Liver (tissue), 9 donors: ENCODE results near the gene LDAH. TPM values are rescaled to one million over a fixed set of nuclear protein-coding genes. Genes with fewer than 3 reads are reported as not detected.
A peak's percentile ranks its signal among the peaks of the same experiment; 100 is the strongest.

Experiments
- DNase-seq: peaks from one replicate; pipeline ENCODE4 v3.0.0-alpha.2; 2017; ENCODE audit warnings: low spot score
- H3K27ac ChIP-seq, 2 donors: one replicate each; pipeline ENCODE4 v1.7.0; 2013; ENCODE audit warnings: inconsistent platforms in 2 of 2, low read length in 2 of 2, control low read depth in 1 of 2, low read depth in 1 of 2, mild to moderate bottlenecking in 1 of 2
- H3K27me3 ChIP-seq, 4 donors: one replicate each; pipeline versions ENCODE4 v1.6.1 to v1.7.0; 2013; ENCODE audit warnings: low read length in 3 of 4, inconsistent platforms in 1 of 4, mild to moderate bottlenecking in 1 of 4, moderate library complexity in 1 of 4; ENCODE audit not compliant: control insufficient read depth in 4 of 4, insufficient read depth in 4 of 4
- H3K36me3 ChIP-seq, 4 donors: one replicate each; pipeline versions ENCODE4 v1.6.1 to v1.7.0; 2013; ENCODE audit warnings: low read length in 3 of 4, mild to moderate bottlenecking in 3 of 4, low read depth in 1 of 4, moderate library complexity in 1 of 4; ENCODE audit not compliant: control insufficient read depth in 4 of 4, insufficient read depth in 3 of 4
- H3K4me1 ChIP-seq, 4 donors: one replicate each; pipeline versions ENCODE4 v1.6.1 to v1.7.0; 2013; ENCODE audit warnings: low read length in 3 of 4, mild to moderate bottlenecking in 3 of 4, moderate library complexity in 1 of 4; ENCODE audit not compliant: control insufficient read depth in 4 of 4, insufficient read depth in 4 of 4
- H3K4me3 ChIP-seq, 3 donors: one replicate each; pipeline versions ENCODE4 v1.6.1 to v1.7.0; 2013; ENCODE audit warnings: low read length in 3 of 3, control low read depth in 1 of 3, low read depth in 1 of 3, mild to moderate bottlenecking in 1 of 3
- H3K9ac ChIP-seq, 2 donors: one replicate each; pipeline ENCODE4 v1.7.0; 2013; ENCODE audit warnings: low read length in 2 of 2, mild to moderate bottlenecking in 2 of 2, moderate library complexity in 2 of 2, control low read depth in 1 of 2, low read depth in 1 of 2
- H3K9me3 ChIP-seq, 4 donors: one replicate each; pipeline versions ENCODE4 v1.6.1 to v1.7.0; 2013; ENCODE audit warnings: low read length in 3 of 4; ENCODE audit not compliant: control insufficient read depth in 4 of 4
- EGR1 ChIP-seq, 2 donors: IDR thresholded peaks; 2 replicates each; pipeline ENCODE4 v1.6.1; 2016 to 2018; ENCODE audit warnings: antibody characterized with exemption in 2 of 2, low read depth in 2 of 2
- FOXA1 ChIP-seq: IDR thresholded peaks from 2 replicates; pipeline ENCODE4 v1.6.1; 2016; ENCODE audit warnings: antibody characterized with exemption
- FOXA2 ChIP-seq: IDR thresholded peaks from 2 replicates; pipeline ENCODE4 v1.6.1; 2016; ENCODE audit warnings: antibody characterized with exemption
- GABPA ChIP-seq, 2 donors: IDR thresholded peaks in 1 of 2; conservative IDR thresholded peaks in 1 of 2; 2 replicates each; pipeline ENCODE4 v1.6.1; 2016; ENCODE audit warnings: antibody characterized with exemption in 2 of 2, mild to moderate bottlenecking in 1 of 2, moderate library complexity in 1 of 2
- HNF4A ChIP-seq, 2 donors: conservative IDR thresholded peaks; 2 replicates each; pipeline ENCODE4 v1.6.1; 2016; ENCODE audit warnings: antibody characterized with exemption in 2 of 2, mild to moderate bottlenecking in 2 of 2
- HNF4G ChIP-seq: IDR thresholded peaks from 2 replicates; pipeline ENCODE4 v1.6.1; 2016; ENCODE audit warnings: antibody characterized with exemption
- JUND ChIP-seq, 2 donors: IDR thresholded peaks; 2 replicates each; pipeline ENCODE4 v1.6.1; 2016; ENCODE audit warnings: antibody characterized with exemption in 2 of 2
- NR2F2 ChIP-seq: IDR thresholded peaks from 2 replicates; pipeline ENCODE4 v1.6.1; 2016; ENCODE audit warnings: antibody characterized with exemption
- RAD21 ChIP-seq, 2 donors: IDR thresholded peaks; 2 replicates each; pipeline ENCODE4 v1.6.1; 2016; ENCODE audit warnings: antibody characterized with exemption in 2 of 2, mild to moderate bottlenecking in 2 of 2
- RXRA ChIP-seq, 2 donors: IDR thresholded peaks; 2 replicates each; pipeline ENCODE4 v1.6.1; 2017 to 2018; ENCODE audit warnings: antibody characterized with exemption in 2 of 2, mild to moderate bottlenecking in 1 of 2
- SP1 ChIP-seq: IDR thresholded peaks from 2 replicates; pipeline ENCODE4 v1.6.1; 2018; ENCODE audit warnings: antibody characterized with exemption, mild to moderate bottlenecking
- TAF1 ChIP-seq: conservative IDR thresholded peaks from 2 replicates; pipeline ENCODE4 v1.6.1; 2016; ENCODE audit warnings: antibody characterized with exemption, mild to moderate bottlenecking
- YY1 ChIP-seq: IDR thresholded peaks from 2 replicates; pipeline ENCODE4 v1.6.1; 2016; ENCODE audit warnings: antibody characterized with exemption, mild to moderate bottlenecking
- WGBS: extraction: QIAGEN DNeasy Blood & Tissue Kit; methylation state at CpG from one replicate; pipeline ENCODE4 v1.1.7; 2013; 5-methylcytosine and 5-hydroxymethylcytosine counted together
- polyA plus RNA-seq, 2 donors: library from polyadenylated mRNA; stranded (reverse) in 1 of 2; unstranded in 1 of 2; fragments of 200-250 nt in 1 of 2; fragments of >200 nt in 1 of 2; fragmentation: Nextera tagmentation in 1 of 2; extraction: Ambion mirVana in 1 of 2; gene quantifications; one replicate each; pipeline versions ENCODE4 v1.2.1 to v1.2.3, GENCODE V29; 2013 to 2015
- total RNA-seq, 2 donors: library from RNA; depleted of rRNA; stranded (reverse); fragments of >200 nt; gene quantifications; one replicate each; pipeline ENCODE4 v1.2.3, GENCODE V29; 2014
- TF ChIP-seq, protein P1 (sequence below): IDR thresholded peaks from 2 replicates; pipeline ENCODE4 v1.6.1; 2016; ENCODE audit warnings: antibody characterized with exemption
- TF ChIP-seq, protein P2 (sequence below): IDR thresholded peaks from 2 replicates; pipeline ENCODE4 v1.6.1; 2016; ENCODE audit warnings: antibody characterized with exemption, mild to moderate bottlenecking
- TF ChIP-seq, protein P3 (sequence below): fragments of 150-350 bp; IDR thresholded peaks from 2 replicates; pipeline ENCODE4 v1.5.1; 2017; ENCODE audit warnings: improper control_type of control experiment, low read depth, low read length; ENCODE audit not compliant: missing input control
- TF ChIP-seq, protein P4 (sequence below): IDR thresholded peaks from 2 replicates; pipeline ENCODE4 v1.6.1; 2016; ENCODE audit warnings: antibody characterized with exemption
- TF ChIP-seq, protein P5 (sequence below): IDR thresholded peaks from 2 replicates; pipeline ENCODE4 v1.6.1; 2016; ENCODE audit warnings: antibody characterized with exemption
- donor health status: healthy.
- donor health status: healthy.
- donor health status: healthy.
- donor health status: healthy.
- donor health status: healthy.

LDAH gene
- total and polyA plus RNA-seq, 4 donors: 5.8 to 17.7 (median 9.7) TPM

DNA sequence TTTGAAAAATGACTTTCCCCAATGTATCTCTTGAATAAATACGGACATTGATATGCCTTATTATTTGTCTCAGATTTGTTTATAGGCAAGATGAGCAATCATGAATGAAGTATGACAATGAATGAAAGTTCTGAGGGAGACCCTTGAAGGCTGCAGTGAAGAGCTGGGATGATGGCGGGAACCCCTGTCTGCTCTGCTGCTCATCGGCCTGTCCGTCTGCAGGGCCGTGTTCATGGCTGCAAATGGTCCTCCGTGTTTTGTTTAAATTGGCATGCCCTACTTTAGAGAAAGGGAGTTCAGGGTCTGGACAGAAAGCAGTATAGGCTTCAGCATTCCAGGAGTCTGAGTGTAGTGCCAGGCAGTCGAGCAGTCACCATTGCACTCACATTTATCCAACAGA lies 170.8 kb downstream of the LDAH start:
- no peak for DNase-seq
- H3K27me3 ChIP-seq: no peaks in the 10 kb centered on the region
- peaks cover 9 to 36% (median 27%) of the 10 kb centered on the region in 4 donors for H3K4me1 ChIP-seq
- TF ChIP-seq EGR1 (IDR thresholded peaks at IDR 0.05; ENCODE audit: low read depth in 2 of 2): no peak
- TF ChIP-seq, protein P1, sequence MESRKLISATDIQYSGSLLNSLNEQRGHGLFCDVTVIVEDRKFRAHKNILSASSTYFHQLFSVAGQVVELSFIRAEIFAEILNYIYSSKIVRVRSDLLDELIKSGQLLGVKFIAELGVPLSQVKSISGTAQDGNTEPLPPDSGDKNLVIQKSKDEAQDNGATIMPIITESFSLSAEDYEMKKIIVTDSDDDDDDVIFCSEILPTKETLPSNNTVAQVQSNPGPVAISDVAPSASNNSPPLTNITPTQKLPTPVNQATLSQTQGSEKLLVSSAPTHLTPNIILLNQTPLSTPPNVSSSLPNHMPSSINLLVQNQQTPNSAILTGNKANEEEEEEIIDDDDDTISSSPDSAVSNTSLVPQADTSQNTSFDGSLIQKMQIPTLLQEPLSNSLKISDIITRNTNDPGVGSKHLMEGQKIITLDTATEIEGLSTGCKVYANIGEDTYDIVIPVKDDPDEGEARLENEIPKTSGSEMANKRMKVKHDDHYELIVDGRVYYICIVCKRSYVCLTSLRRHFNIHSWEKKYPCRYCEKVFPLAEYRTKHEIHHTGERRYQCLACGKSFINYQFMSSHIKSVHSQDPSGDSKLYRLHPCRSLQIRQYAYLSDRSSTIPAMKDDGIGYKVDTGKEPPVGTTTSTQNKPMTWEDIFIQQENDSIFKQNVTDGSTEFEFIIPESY: no peak
- no peak for TF ChIP-seq NR2F2
- no peak for TF ChIP-seq RAD21 (IDR thresholded peaks at IDR 0.05)
- TF ChIP-seq, protein P2, sequence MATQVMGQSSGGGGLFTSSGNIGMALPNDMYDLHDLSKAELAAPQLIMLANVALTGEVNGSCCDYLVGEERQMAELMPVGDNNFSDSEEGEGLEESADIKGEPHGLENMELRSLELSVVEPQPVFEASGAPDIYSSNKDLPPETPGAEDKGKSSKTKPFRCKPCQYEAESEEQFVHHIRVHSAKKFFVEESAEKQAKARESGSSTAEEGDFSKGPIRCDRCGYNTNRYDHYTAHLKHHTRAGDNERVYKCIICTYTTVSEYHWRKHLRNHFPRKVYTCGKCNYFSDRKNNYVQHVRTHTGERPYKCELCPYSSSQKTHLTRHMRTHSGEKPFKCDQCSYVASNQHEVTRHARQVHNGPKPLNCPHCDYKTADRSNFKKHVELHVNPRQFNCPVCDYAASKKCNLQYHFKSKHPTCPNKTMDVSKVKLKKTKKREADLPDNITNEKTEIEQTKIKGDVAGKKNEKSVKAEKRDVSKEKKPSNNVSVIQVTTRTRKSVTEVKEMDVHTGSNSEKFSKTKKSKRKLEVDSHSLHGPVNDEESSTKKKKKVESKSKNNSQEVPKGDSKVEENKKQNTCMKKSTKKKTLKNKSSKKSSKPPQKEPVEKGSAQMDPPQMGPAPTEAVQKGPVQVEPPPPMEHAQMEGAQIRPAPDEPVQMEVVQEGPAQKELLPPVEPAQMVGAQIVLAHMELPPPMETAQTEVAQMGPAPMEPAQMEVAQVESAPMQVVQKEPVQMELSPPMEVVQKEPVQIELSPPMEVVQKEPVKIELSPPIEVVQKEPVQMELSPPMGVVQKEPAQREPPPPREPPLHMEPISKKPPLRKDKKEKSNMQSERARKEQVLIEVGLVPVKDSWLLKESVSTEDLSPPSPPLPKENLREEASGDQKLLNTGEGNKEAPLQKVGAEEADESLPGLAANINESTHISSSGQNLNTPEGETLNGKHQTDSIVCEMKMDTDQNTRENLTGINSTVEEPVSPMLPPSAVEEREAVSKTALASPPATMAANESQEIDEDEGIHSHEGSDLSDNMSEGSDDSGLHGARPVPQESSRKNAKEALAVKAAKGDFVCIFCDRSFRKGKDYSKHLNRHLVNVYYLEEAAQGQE: no peak
- TF ChIP-seq SP1: no peak
- no peak for TF ChIP-seq HNF4G
- TF ChIP-seq HNF4A (conservative IDR thresholded peaks at IDR 0.05): no peak
- no peak for TF ChIP-seq JUND (IDR thresholded peaks at IDR 0.05)
- TF ChIP-seq FOXA1: no peak
- no peak for TF ChIP-seq TAF1
- TF ChIP-seq FOXA2: no peak
- TF ChIP-seq, protein P3, sequence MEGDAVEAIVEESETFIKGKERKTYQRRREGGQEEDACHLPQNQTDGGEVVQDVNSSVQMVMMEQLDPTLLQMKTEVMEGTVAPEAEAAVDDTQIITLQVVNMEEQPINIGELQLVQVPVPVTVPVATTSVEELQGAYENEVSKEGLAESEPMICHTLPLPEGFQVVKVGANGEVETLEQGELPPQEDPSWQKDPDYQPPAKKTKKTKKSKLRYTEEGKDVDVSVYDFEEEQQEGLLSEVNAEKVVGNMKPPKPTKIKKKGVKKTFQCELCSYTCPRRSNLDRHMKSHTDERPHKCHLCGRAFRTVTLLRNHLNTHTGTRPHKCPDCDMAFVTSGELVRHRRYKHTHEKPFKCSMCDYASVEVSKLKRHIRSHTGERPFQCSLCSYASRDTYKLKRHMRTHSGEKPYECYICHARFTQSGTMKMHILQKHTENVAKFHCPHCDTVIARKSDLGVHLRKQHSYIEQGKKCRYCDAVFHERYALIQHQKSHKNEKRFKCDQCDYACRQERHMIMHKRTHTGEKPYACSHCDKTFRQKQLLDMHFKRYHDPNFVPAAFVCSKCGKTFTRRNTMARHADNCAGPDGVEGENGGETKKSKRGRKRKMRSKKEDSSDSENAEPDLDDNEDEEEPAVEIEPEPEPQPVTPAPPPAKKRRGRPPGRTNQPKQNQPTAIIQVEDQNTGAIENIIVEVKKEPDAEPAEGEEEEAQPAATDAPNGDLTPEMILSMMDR: no peak
- TF ChIP-seq, protein P4, sequence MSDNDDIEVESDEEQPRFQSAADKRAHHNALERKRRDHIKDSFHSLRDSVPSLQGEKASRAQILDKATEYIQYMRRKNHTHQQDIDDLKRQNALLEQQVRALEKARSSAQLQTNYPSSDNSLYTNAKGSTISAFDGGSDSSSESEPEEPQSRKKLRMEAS: no peak
- no peak for TF ChIP-seq YY1
- TF ChIP-seq, protein P5, sequence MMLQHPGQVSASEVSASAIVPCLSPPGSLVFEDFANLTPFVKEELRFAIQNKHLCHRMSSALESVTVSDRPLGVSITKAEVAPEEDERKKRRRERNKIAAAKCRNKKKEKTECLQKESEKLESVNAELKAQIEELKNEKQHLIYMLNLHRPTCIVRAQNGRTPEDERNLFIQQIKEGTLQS: no peak
- no peak overlapping the region for H3K4me3 ChIP-seq
- 90% methylated on average over 7 of the region's 7 CpGs for WGBS
- H3K27ac ChIP-seq: no peak overlapping the region
- H3K9ac ChIP-seq: no peak overlapping the region
- no peaks in the 10 kb centered on the region for H3K9me3 ChIP-seq
- H3K36me3 ChIP-seq: no peaks in the 10 kb centered on the region

DNA sequence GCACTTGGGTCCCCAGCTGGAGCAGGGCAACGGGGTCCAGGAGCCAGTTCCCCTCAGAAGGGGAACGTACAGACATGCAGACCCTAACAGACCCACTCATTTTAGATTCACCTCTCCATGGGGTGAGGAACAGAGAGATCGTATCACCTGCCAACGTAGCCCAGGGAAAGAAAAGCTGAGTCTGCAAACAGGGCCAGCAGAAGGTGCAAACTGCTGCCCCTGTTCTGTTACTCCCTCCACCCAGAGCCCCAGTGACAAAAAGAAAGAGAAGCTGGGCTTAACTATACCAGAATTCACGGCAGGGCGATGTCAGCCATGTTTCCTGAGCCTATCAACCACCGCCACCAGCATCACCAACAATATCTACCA lies 171.2 kb downstream of the LDAH start:
- Histone ChIP-seq H3K9ac (peak overlapping the region in 1 of 2 donors; percentile 82), H3K9me3 (no peaks in the 10 kb centered on the region), H3K36me3 (no peaks in the 10 kb centered on the region), H3K27ac (peak overlapping the region in 1 of 2 donors; percentile 58), H3K4me1 (peaks cover 9 to 36% (median 27%) of the 10 kb centered on the region in 4 donors), H3K4me3 (peak overlapping the region in 1 of 3 donors; percentile 65), H3K27me3 (no peaks in the 10 kb centered on the region)
- 82% methylated on average over 7 of the region's 7 CpGs for WGBS
- no peak for DNase-seq
- TF ChIP-seq GABPA (IDR thresholded peaks at IDR 0.05 in 1 of 2, conservative IDR thresholded peaks at IDR 0.05 in 1 of 2) (no peak), FOXA1 (no peak), SP1 (no peak), HNF4A (conservative IDR thresholded peaks at IDR 0.05) (no peak), RAD21 (IDR thresholded peaks at IDR 0.05) (no peak), TAF1 (no peak), RXRA (IDR thresholded peaks at IDR 0.05) (no peak), YY1 (no peak), HNF4G (no peak)
- TF ChIP-seq, protein P4: no peak
- TF ChIP-seq, protein P5: no peak
- TF ChIP-seq, protein P3: no peak
